ENCODE measurements around the gene RPL22L1.
"Not testable (repeated sequence)": the region's sequence is repeated elsewhere in the genome, so short reads cannot be mapped to it uniquely, and the experiment has no call there.

Gene RPL22L1

DNA sequence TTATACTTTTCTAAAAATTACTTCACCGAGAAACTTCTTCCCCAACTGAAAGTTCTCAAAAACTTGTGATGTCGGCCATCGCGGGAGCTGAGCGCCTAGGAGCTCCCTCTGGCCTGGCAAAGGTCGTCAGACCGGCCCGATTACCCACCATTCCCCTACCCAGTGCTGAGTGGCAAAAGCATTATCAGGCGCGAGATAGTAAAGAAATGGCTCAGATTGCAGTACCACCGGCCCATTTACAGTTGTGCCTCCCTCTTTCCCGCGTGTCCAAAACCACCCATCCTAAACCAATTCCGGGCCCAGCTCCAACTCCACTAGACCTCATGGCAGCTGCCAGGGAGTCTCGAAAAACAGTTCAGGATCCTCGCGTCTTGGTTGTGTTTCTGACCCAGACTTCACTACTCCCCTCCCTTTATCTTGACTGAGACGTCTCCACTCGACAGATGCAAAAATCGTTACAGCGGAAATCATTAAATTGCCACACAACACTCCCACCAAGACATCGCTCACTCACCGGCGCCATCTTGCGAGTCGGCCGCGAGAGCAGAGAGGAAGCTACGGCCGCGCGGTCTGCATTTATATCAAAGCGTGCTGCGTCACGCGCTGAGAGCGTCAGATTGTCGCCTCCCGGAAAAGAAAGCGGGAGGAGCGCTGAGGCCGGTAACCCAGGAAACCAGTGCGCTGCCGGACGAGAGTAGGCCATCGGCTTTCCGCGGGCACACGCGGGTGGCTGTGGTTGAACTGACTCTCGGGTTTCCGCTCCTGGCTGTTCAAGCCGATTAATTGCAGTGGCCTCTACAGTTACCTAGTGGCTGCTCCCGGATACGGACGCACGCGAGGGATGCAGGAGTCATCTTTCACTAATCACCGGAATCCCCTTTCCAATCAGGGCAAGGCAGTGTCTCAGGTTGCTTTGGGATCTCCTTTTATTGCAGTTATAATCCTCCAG, at the start of gene RPL22L1:
RPL22L1 (minus strand) TSS at position 551 of the 949 bp plus-strand sequence; CDS start at position 523, 28 bp downstream.
- DNase-seq: no peak

DNA sequence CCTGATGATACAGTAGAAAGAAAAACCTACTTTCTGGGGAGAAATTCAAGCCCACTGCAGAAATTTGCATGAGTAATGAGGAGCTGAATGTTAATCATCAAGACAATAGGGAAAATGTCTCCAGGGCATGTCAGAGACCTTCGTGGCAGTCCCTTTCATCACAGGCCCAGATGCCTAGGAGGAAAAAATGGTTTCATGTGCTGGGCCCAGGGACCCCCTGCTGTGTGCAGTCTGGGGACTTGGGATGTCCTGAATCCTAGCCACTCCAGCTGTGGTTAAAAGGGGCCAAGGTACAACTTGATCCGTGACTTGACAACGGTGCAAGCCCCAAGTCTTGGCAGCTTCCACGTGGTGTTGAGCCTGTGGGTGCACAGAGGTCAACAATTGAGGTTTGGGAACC, 48.7 kb upstream of the RPL22L1 start:
- DNase-seq: no peak

DNA sequence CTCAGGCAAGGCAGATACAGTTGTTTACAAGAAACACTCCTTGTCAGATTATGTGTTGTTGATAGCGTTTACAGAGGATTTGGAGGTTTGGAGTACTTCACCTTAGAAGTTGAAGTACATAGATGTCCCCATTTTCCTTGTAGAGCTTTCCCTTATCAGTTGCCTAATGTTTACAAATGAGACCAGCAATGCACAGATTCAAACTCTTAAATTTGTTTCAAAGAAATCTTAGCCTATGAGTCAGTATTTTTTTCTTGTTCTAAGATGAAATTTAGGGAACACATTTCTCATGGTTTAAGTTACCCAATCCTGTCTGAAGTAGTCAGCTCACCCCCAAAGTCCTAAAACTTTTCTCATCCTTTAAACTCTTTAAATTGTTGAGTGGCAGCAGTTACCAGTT, 44.7 kb upstream of the RPL22L1 start:
- DNase-seq: no peak

DNA sequence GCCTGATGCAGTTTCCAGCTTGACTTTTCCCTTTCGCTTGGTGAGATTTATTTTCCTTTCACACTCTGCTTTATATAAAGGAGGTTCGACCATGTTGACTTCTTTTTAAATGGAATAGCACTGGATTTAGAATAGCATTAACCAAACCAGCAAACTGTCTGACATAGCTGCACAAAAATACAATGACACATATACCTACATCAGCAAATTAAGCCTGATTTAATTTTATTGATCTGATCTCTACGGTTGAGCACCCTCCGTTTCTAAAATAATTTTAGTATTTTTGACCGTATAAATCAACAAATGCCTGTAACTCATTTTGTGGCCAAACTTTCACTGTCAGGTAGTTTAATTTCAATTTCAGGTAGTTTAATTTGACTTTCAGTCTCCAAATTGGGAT, 44.2 kb upstream of the RPL22L1 start:
- no peak for DNase-seq

DNA sequence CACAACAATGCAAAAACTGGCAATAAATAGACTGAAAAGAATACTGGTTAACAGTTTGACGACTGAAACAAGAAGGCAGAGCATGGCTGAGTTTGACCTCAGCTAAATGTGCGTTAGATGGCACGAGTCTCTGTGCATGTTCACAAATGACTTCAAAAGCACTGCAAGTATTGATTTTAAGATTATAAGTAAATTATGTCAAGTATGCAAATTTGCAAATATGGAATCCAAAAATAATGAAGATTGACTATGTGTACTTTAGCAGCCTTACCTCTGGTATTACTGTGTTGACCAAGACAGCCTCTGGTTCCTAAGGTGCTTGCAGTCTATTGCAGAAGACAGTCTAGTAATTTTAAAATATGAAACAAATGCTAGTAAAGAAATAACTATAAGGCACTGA, 41.1 kb upstream of the RPL22L1 start:
- DNase-seq: no peak

DNA sequence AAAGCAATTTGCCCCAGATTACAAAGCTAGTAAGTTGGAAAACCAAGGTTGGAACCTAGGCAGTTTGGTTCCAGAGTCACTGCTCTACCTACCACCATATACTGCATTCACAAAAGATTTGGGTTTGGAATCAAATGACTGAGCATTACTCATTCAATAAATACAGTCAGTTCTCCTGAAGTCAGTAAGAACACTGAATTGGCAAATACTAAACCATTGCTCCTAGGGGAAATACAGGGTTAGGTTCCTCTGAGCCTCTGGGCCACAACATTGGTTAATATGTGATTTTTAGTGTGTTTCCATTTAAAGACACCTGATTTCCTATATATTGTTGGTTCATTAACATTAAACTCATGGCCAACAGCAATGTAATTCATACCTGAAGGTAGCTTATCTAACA, 40.5 kb upstream of the RPL22L1 start:
- no peak for DNase-seq

DNA sequence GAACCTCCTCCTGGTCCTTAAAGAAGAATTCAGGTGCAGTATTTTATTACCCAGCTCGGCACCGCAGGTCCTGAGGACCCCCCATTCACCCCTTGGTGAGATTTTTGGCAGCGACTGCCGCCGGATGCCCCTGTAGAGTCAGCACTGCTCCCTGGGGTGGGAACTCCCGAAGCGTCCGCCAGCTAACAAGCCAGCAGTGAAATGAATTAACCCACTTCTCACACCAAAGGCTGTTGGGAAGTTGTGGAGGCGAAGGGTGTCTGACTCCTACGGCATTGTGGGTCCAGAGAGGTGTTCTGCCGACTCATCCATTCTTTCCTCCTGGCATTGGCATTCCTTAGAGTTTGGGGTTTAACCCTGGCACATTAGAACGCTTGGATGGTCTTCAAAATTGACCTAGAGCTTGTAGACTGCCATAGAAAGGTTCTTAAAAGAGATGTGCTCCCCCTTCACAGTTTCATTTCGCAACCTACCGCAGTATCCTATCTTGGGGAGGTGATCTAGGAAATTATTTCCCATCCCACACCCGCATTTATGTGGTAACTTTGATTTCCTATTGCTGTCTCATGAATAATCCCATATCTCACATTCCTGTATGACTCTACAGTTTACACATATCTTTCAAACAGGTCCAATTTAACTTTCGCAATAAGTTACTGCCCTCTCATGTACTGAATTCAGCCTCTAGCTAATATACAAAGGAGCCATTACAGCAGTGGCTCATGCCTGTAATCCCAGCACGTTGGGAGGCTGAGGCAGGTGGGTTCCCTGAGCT, 39.3 kb upstream of the RPL22L1 start:
- DNase-seq: no peak

DNA sequence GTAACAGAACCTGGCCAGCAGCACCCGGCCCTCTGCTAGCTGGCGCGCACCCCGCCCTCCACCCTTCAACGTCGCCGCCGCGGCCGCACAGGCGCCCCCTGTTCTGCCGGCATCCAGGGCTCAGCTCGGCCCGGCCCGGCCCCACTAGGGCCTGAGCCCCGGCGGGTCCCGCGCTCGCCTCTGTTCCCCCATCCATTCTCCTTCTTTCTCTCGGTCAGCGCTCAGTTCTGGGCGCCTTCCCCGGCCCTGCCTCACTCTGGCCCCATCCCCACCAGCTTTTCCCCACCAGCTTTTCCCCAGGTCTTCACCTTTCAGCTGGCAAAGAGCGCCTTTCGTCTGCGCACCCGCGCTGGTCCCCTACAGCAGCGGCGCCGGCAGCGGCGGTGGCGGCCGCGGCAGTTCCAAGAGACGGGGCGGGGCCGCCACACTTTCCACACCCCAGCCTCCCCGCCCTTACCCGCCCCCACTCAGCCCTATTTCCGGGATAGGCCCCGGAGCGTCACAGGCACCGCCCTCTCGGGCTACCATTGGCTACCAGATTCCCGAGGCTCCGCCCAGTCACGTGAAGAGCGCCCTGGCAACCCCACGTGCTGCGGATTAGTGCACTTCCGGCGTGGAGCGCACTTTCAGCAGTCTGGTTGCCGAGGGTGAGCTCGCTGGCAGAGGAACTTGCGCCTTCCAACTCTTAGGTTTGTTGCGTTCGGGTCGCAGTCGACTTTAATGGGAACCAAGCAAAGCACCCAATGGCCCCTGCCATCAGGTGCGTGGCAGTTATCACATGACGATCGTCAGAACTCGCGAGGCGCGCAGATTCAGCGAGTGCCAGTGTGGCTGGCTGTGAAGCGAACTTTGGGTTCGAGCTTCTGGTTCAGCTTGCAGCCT, 38.5 kb upstream of the RPL22L1 start, which contains the start of gene EIF5A2:
EIF5A2 (minus strand) TSS at position 403 of the 882 bp plus-strand sequence. CDS start 831 bp downstream, outside the sequence.
- DNase-seq: no peak

DNA sequence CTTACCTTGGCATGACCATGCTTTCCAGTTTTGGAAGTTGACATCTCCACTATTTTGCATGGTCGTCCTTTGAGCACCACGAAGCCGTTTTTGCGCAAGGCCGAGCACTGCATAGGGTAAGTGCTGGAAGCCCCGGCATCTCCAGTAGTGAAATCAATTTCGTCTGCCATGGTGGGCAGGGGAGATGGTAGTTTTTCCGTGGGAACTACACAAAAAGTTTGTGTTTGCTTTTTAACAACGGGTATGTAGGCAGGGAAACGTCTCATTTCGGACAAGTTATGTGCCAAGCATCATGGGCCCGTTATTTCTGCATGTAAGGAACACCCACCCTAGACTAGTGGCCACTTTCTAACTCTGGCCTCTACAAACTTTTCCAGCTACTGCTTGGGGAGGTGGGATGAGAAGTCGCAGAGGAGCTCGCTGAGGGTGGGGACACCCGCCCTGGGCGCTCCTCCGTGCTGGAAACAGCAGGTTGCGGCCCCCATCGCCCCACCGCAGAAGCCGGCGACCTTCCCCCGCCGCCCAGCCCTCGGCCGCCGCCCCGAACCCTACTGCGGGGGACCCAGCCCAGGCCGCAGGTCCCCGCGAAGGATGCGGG, 37.7 kb upstream of the RPL22L1 start:
- no peak for DNase-seq

DNA sequence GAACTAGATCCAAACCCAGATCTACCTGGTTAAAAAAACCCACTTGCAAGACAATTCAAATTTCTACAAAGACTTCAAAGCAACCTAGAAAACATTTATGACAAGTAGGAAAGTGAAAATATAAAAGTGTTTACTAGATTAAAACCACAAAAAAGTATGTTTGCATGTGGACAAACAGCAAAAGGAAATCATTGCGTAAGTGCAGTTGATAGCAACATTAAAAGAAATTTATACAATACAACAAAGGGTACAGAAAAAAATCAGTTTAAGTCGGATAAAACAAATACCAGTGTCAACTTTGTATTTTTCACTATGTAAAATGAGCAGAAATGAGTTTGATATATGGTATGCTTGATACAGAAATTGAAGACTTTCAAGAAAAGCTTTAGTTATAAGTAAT, 35.9 kb upstream of the RPL22L1 start:
- DNase-seq: no peak

DNA sequence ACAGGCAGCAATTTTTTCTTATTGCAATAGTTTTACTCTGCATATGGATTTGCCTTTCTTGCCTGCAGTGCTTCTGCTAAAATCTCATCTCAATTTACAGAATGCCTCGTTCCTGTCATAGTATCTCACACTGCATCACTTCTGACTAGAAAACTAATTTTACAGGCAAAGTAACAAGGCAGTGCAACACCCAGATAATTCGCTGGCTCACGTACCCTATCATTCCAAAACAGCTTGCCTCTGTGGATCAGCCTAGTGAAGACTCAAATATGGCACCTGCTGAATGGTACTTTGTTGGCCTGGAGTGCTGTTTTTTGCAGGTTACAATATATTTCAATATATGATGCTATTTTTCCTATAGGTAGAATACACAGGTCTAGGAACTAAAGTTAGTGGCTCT, 33.1 kb upstream of the RPL22L1 start:
- DNase-seq: no peak

DNA sequence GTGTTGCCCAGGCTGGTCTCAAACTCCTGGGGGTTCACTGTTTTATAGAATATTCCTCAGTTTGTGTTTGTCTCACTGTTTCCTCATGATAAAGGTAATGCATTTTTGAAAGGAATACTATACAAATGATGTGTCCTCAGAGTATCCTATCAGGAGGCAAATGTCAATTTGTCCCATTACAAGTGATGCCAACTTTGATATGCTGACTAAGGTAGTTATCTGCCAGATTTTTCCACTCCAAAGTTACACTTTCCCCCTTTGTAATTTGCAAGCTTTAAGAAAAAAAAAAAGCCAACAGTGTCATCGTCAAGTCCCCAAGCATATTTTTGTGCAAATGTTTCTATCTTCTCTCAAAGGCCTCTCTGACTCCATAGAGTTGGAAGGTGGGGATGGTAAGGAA, 29.5 kb upstream of the RPL22L1 start:
- DNase-seq: no peak

DNA sequence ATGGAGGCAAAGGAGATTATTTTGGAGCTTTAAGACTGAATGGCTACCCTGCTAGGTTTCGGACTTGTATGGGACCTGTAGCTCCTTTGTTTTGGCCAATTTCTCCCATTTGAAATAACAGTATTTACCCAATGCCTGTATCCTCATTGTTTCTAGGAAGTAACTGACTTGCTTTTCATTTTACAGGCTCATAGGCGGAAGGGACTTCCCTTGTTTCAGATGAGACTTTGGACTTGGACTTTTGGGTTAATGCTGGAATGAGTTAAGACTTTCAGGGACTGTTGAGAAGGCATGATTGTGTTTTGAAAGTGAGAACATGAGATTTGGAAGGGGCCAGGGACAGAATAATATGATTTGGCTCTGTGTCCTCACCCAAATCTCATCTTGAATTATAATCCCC, 28.0 kb upstream of the RPL22L1 start:
- DNase-seq: no peak

DNA sequence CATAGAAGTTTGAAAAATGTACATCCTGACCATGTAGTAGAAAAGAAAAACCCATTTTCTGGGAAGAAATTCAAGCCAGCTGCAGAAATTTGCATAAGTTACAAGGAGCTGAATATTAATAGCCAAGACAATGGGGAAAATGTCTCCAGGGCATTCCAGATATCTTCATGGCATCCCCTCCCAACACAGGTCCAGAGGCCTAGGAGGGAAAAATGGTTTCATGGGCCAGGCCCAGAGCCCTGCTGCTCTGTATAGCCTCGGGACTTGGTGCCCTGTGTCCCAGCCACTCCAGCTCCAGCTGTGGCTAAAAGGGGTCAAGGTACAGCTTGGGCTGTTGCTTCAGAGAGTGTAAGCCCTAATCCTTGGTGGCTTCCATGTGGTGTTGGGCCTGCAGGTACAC, 27.2 kb upstream of the RPL22L1 start:
- not testable (repeated sequence) for DNase-seq

DNA sequence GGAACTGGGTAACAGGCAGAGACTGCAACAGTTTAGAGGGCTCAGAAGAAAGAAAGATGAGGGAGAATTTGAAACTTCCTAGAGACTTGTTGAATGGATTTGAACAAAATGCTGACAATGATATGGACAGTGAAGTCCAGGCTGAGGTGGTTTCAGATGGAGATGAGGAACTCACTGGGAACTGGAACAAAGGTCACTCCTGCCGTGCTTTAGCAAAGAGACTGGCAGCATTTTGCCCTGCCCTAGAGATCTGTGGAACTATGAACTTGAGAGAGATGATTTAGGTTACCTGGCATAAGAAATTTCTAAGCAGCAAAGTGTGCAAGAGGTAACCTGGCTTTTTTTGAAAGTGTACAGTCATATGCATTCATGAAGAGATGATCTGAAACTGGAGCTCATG, 26.8 kb upstream of the RPL22L1 start:
- DNase-seq: no peak

DNA sequence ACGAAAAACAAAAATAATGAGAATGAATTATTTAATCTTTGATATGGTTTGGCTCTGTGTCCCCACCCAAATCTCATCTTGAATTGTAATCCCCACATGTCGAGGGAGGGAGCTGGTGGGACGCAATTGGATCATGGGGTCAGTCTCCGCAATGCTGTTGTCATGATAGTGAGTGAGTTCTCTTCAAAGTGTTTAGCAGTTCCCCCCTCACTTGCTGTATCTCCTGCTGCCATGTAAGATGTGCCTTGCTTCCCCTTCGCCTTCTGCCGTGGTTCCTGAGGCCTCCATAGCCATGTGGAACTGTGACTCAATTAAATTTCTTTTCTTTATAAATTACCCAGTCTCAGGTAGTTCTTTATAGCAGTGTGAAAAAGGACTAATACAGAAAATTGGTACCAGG, 26.3 kb upstream of the RPL22L1 start:
- not testable (repeated sequence) for DNase-seq

DNA sequence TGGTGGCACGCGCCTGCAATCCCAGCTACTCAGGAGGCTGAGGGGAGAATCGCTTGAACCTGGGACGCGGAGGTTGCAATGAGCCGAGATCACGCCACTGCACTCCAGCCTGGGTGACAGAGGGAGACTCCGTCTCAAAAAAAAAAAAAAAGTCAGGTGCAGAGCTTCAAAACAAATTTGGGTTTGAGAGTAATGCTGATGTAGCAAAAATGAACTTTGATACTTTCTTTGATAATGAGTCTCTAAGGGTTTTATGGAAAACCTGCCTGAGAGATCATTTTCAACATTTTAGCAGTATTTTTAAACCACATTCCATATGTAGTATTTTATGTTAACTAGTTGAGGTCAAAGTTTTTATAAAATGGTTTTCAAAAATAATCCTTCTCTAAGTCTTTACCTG, 23.9 kb upstream of the RPL22L1 start:
- DNase-seq: no peak

DNA sequence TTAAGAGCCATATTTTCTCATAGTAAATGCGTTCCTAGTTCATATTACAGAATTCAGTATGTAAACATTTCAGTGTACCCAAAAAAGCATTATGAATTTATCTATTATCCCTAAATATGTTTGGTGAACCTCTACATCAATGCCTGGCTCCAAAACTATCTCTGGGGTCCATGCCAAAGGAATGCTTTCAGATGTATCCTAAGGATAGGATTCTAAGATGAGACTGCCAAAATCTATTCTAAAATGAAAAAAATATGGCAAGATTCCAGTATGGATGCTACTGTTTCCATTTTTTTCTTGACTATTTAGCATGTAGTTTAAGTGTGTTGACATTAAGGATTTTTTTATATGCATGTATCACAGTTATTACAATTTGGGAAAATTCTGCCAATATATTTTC, 19.6 kb upstream of the RPL22L1 start:
- DNase-seq: no peak

DNA sequence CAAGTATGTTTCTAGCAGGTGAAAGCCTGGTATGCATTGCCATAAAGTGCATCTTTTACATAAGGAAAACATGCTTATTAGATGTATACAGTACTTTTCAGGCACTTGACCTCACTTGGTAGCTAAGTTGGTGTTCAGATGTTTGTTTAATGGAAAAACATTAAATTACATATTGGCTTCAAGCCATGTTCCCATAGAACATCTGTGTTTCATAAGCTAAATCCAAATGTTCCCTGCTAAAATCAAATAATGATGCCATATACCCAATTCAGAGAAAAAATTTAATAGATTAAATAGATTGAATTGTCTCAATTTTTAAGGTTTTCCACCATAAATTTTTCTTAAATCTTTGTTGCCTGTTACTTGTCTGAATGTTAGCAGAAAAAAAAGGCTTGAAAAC, 19.1 kb upstream of the RPL22L1 start:
- DNase-seq: no peak

DNA sequence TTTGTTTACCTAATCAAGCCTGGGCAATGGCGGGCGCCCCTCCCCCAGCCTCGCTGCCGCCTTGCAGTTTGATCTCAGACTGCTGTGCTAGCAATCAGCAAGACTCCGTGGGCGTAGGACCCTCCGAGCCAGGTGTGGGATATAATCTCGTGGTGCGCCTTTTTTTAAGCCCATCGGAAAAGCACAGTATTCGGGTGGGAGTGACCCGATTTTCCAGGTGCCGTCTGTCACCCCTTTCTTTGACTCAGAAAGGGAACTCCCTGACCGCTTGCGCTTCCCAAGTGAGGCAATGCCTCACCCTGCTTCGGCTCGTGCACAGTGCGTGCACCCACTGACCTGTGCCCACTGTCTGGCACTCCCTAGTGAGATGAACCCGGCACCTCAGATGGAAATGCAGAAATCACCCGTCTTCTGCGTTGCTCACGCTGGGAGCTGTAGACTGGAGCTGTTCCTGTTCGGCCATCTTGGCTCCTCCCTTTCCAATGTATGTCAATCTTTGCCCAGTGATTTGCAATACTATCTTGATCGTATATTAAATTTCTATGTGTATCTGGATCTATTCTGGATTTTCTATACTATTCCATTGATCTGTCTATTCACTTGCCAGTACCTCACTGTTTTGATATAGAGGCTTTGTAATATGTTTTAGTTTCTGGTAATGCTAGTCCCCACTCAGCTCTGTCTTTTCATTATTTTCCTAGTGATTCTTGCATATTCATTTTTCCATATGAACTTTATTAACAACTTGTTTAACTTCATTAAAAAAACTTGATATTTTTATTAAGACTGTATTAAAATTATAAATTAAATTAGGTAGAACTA, 14.3 kb upstream of the RPL22L1 start:
- not testable (repeated sequence) for DNase-seq

DNA sequence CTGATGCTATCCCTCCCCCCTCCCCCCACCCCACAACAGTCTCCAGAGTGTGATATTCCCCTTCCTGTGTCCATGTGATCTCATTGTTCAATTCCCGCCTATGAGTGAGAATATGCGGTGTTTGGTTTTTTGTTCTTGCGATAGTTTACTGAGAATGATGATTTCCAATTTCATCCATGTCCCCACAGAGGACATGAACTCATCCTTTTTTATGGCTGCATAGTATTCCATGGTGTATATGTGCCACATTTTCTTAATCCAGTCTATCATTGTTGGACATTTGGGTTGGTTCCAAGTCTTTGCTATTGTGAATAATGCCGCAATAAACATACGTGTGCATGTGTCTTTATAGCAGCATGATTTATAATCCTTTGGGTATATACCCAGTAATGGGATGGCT, 8.7 kb upstream of the RPL22L1 start:
- not testable (repeated sequence) for DNase-seq
